ENCODE results near the gene VSIG2.

Gene VSIG2

GRCh38 chr11:124749912-124750311, 2.1 kb downstream of the VSIG2 start:
- DNase-seq (ENCODE audit: extremely low read depth in 1 of 2, low read depth in 1 of 2), result no peak

GRCh38 chr11:124748481-124749343, 3.3 kb downstream of the VSIG2 start:
- DNase-seq (ENCODE audit: extremely low read depth in 1 of 2, low read depth in 1 of 2), result no peak

DNA sequence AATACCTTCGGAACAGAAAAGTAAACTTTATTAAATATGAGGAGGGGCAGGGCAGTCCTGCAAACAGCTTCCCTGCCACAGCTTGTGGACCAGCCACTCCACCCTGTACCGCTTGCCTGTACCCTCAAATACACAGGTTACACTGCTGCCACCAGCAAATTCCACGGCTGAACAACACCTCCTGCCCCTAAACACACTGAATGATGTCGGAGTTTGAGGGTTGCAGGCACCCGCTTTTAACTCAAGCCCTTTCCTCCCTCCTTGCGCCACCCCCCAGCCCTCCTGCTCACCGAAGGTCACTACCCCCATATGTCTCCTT, 4.0 kb downstream of the VSIG2 start:
- no peak for DNase-seq (ENCODE audit: extremely low read depth in 1 of 2, low read depth in 1 of 2)

DNA sequence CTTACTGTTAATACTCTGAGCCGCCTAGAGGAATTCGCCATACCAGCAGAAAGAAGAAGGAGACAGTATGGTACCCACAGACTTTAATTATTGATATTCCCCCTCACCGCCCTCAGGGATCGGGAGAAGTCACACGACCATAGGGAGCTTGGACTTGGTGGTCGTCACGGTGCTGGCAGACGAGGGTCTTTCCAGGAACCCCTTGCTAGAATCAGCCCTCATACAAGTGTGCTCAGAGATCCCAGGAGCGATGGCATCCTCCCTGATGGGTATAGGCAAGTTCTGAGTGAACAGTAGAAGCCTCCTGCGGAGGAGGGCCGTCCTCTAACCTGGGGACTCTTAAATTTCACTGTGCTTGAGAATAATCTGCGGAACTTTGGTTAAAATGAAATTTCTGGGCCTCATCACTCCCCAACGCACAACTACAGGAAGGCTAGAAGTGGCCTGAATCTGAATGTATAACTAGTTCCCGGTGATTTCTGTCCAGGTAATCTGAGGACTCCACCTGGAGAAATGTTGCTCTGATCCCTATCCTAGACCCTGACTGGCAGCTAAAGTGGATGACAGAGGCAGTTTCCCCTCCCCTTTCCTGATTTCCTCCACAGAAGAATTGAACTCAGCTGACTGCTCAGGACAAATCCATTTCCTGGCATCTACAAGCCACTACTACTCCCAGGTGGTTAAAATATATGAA, 4.5 kb downstream of the VSIG2 start:
- no peak for DNase-seq (ENCODE audit: extremely low read depth in 1 of 2, low read depth in 1 of 2)

DNA sequence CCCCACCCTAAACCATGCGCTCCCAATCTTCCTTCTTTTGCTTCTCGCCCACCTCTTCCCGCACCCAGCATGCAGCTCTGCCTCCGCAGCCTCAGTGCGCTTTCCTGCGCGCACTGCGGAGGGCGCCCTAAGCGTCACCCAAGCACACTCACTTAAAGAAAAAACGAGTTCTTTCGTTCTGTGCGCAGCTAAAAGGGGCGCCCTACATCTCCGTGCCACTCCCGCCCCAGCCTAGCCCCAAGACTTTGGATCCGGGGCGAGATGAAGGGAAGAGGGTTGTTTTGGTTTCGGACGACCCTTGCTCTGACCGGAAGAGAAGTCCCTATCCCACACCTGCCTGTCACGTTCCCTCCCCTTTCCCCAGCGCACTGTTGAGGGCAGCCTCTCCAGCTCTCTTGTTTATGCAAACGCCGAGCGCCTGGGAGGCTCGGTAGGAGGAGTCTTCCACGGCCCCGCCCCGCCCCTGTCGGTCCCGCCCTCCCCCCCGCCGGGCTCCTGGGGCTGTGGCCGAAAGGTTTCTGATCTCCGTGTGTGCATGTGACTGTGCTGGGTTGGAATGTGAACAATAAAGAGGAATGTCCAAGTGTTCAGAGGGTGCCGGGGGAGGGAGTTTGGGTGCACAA, 5.3 kb downstream of the VSIG2 start:
- peak; percentile 50 to 60 for DNase-seq (ENCODE audit: extremely low read depth in 1 of 2, low read depth in 1 of 2)

- DNase-seq (ENCODE audit: extremely low read depth in 1 of 2, low read depth in 1 of 2), result no peak
Measured at GRCh38 chr11:124745835-124746620, 6.0 kb downstream of the VSIG2 start.

DNA sequence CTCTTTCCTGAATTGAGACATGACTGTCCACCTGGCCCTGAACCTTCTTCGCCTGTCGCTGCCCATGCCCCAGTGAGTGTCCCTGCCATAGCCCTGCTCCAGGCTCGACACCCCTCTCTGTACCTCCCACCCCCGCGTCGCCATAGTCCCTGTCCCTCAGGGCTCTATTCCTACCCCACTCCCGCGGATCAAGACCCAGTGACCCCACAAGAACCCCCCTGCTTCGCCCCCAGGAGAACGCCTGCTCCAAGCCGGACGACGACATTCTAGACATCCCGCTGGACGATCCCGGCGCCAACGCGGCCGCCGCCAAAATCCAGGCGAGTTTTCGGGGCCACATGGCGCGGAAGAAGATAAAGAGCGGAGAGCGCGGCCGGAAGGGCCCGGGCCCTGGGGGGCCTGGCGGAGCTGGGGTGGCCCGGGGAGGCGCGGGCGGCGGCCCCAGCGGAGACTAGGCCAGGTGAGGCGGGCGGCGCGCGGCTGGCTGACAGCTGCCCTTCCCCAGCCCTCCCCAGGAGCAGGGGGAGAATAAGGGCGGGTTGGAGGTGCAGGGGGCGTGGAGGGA, 6.7 kb downstream of the VSIG2 start:
- DNase-seq (ENCODE audit: extremely low read depth in 1 of 2, low read depth in 1 of 2), result no peak

DNA sequence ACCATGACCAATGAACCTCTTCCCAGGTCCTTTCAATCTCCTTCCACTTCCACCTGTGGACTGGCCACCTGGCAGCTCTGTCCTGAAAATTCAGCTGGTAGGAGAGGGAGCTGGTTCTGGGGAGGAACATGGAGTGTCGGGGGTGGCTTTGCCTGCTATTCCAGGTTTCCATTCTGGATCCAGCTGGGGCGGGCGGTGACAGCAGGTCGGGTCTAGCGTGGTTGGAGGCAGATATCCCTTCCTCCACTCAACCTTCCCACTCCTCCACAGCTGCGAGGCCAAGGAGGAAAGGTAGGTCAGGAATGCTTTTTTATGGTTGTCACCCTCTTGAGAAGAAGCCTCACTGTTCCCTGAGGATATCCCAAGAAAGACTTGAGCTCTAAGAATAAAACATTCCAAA, 9.0 kb downstream of the VSIG2 start:
- no peak for DNase-seq (ENCODE audit: extremely low read depth in 1 of 2, low read depth in 1 of 2)

GRCh38 chr11:124742555-124742954, 9.5 kb downstream of the VSIG2 start:
- DNase-seq (ENCODE audit: extremely low read depth in 1 of 2, low read depth in 1 of 2), result no peak

DNA sequence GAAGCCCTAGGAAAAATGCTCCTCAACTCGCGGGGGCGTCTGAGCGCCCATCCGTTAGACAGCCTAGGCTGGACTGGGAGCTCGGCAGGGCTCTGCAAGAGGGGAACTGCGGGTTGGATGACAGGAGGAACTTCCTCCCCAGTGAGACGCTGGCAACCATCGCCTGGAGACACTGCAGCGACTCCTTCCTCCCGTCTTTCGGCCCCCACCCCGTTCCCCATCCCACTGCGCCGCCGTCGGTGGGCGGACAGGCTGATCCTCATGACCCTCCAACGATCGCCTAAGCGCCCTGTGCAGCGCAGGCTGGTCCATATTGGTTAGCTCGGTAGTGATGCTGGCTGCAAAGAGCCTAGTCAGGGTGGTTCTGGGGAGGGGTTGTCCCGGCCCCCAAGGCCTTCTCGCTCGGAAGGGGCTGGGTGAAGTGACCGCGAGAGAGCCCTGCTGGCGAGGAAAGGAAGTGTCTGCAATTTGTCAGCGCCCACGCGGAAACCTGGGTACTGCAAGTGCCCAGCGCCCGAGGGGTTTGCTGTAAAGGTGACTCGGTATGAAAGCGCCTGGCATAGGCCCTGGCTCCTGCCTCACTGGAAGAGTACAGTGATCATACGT, 11.7 kb downstream of the VSIG2 start:
- DNase-seq (ENCODE audit: extremely low read depth in 1 of 2, low read depth in 1 of 2), result peak in 1 of 2 donors; percentile 42

DNA sequence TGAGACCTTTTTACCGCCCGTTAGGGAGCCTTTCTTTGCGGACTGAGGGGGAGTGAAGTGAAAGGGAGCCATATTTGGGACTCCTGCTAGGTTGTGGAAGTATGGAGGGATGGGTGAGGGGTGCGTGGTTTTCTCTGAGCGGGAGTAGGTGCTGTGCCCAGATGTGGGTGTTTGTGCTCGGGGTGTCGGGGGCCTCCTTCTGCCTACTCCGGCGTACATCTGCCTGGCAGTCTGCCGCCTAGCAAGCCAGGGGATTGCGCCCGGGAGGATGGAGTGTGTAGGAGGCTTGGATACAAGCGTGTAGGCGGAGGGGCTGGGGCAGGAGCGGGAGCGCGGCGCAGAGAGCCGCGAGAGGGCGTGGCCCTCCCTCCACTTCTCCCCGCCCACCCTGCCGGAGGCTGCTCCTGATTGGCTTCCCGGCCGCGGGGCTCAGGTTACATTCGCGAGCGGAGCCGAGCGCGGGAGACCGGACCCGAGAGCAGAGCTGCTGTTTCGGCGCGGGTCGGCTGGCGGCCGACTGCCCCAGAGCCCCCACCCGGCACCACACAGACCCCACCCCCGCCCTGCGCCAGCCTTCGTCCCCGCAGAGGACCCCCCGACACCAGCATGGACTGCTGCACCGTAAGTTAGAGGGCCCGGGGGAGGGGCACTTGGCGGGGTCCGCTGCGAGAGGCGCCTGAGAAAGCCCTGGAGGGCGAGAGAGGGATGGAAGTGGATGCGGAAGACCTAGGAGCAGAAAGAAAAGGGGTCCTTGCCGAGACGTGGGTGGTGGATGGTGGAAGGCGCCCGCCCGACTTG, 12.4 kb downstream of the VSIG2 start, which contains the start of gene NRGN:
NRGN (plus strand) TSS at position 464 of the 798 bp plus-strand sequence; CDS start at position 607, 143 bp downstream.
- DNase-seq (ENCODE audit: extremely low read depth in 1 of 2, low read depth in 1 of 2), result peak; percentile 62 to 83

GRCh38 chr11:124738713-124739478, 13.2 kb downstream of the VSIG2 start:
- no peak for DNase-seq (ENCODE audit: extremely low read depth in 1 of 2, low read depth in 1 of 2)

DNA sequence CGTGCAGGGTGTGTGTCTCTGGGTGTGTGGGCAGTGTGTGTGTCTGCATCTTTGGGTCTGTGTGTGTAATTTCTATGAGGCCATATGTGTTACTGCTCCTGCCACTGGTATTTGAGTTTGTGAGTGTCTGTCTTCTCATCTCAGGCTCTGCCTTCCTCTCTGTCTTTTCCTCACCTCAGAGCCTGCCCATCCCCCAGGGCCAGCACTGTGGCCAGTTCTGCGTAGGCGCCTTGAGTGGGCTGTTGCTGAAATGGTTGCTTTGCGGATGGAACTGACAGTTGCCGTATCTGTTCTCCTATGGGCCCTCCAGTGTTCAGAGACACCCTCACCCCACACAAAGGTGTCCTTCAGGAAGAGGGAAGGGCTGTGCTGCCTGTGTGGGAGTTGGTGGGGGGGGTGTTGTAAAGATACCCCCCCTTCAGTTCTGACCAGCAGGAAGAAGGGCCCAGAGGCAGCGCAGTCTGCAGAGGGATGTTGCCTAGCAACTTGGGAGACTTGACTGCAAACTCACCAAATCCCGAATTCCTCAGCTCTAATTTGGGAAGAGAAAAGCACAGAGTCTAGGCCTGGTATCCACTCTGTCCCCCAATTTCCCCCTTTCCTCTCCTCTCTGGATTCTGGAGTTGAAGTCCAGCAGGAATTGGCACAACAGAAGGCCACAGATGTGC, 14.3 kb downstream of the VSIG2 start:
- DNase-seq (ENCODE audit: extremely low read depth in 1 of 2, low read depth in 1 of 2), result no peak

DNA sequence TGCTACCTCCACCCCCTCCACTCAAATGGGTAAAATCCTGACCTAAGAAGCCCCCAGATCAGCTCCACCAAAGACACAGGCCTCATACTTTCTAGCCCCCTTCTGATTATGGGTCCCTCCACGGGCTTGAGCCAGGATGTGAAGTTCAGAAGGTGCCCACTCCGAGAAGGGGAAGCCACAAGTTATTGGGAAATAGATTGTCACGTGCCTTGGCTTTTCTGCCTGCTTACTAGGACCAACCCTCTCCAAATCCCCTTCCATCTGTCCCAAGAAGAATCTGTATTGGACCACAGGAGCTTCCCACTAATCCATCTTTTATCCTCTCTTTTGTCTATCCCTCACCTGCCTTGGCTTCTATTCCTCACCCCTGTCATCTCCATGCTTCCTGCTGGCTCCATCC, 15.3 kb downstream of the VSIG2 start:
- no peak for DNase-seq (ENCODE audit: extremely low read depth in 1 of 2, low read depth in 1 of 2)

- DNase-seq (ENCODE audit: extremely low read depth in 1 of 2, low read depth in 1 of 2), result no peak
Measured at GRCh38 chr11:124732230-124732629, 19.8 kb downstream of the VSIG2 start.

DNA sequence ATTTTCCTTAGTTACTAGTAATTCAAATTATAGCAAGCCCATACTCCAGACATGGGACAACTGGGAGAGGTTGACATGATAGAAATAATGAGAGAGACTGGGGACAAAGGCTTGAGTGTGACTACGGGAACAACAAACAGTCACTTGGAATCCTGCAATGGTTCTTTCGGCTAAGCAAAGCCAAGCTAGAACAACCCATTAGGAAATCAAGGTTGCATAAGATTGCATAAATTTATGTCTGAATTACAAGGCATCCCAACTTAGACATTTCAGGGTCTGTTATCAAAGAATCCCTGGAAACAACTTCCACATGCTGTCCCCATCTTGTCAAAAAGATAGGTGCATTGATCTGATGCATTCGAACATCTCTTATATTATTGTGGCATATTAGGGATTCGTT, 22.5 kb downstream of the VSIG2 start:
- DNase-seq (ENCODE audit: extremely low read depth in 1 of 2, low read depth in 1 of 2), result no peak

- no peak for DNase-seq (ENCODE audit: extremely low read depth in 1 of 2, low read depth in 1 of 2)
Measured at GRCh38 chr11:124728134-124728533, 23.9 kb downstream of the VSIG2 start.

DNA sequence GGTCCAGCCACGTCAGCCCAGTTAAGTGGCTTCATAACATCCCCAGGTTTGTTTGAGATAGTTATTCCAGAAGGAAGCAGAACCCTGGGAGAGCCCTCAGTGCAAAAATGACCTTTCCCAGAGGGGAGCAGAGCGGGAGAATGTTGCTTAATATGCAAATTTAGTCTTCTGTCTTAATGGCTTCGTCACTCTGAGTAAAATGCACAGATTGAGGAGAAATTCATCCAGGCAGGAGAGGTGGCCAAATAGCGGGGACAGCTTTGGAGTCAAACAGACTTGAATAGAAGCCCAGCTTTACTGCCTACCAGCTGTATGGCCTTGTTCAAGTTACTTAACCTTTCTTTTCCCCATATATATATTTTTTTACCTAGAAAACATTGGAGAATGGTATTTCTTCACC, 24.6 kb downstream of the VSIG2 start:
- no peak for DNase-seq (ENCODE audit: extremely low read depth in 1 of 2, low read depth in 1 of 2)
